Karpas-422 (cell line): ENCODE data around the gene CUL9. TPM values are rescaled to one million over a fixed set of nuclear protein-coding genes. Genes with fewer than 3 reads are reported as not detected.
A peak's percentile ranks its signal among the peaks of the same experiment; 100 is the strongest.

Experiments used
- DNase-seq: peaks from one replicate; pipeline ENCODE4 v3.0.0-alpha.2; 2015
- H2AFZ ChIP-seq: fragments of 200-600 bp; sonication (generic); 2 replicates; pipeline ENCODE4 v1.6.1; 2014; ENCODE audit warnings: antibody characterized with exemption, low read length, mixed read lengths
- H3K27ac ChIP-seq: fragments of 200-600 bp; sonication (generic); 2 replicates; pipeline ENCODE4 v1.5.1; 2014; ENCODE audit warnings: mild to moderate bottlenecking, low read length, moderate library complexity
- H3K27me3 ChIP-seq: fragments of 200-600 bp; sonication (generic); 2 replicates; pipeline ENCODE4 v1.6.1; 2014; ENCODE audit warnings: low read length, mixed read lengths
- H3K36me3 ChIP-seq: fragments of 200-600 bp; sonication (generic); 2 replicates; pipeline ENCODE4 v1.6.1; 2014; ENCODE audit warnings: low read length, mixed read lengths; ENCODE audit not compliant: insufficient read depth
- H3K4me1 ChIP-seq: fragments of 200-600 bp; sonication (generic); 2 replicates; pipeline ENCODE4 v1.6.1; 2014; ENCODE audit warnings: mild to moderate bottlenecking, low read length, mixed read lengths
- H3K4me2 ChIP-seq: fragments of 200-600 bp; sonication (generic); 2 replicates; pipeline ENCODE4 v1.6.1; 2014; ENCODE audit warnings: low read length, low read depth, mild to moderate bottlenecking; ENCODE audit not compliant: poor library complexity, severe bottlenecking
- H3K4me3 ChIP-seq: fragments of 200-600 bp; sonication (generic); 2 replicates; pipeline ENCODE4 v1.5.1; 2014; ENCODE audit warnings: mild to moderate bottlenecking, antibody characterized with exemption, low read length, mixed read lengths
- H3K79me2 ChIP-seq: fragments of 200-600 bp; sonication (generic); 2 replicates; pipeline ENCODE4 v1.6.1; 2014; ENCODE audit warnings: mild to moderate bottlenecking, low read length, mixed read lengths
- H3K9ac ChIP-seq: fragments of 200-600 bp; sonication (generic); 2 replicates; pipeline ENCODE4 v1.6.0; 2014; ENCODE audit warnings: low read length
- H3K9me2 ChIP-seq: fragments of 200-600 bp; sonication (generic), shearing (Covaris generic); replicated peaks from 2 replicates; pipeline ENCODE4 v1.6.0; 2014; ENCODE audit warnings: mild to moderate bottlenecking, low read length, moderate library complexity; ENCODE audit not compliant: insufficient read depth
- H3K9me3 ChIP-seq: fragments of 300-700, 200-600 bp; sonication (generic); 2 replicates; pipeline ENCODE4 v1.6.1; 2014; ENCODE audit warnings: low read length, mixed read lengths
- H4K20me1 ChIP-seq: fragments of 200-600 bp; sonication (generic); 2 replicates; pipeline ENCODE4 v1.6.1; 2014; ENCODE audit warnings: mild to moderate bottlenecking, antibody characterized with exemption, low read length, low read depth; ENCODE audit not compliant: insufficient read depth
- total RNA-seq: library from RNA; depleted of rRNA; stranded (reverse); fragments of >200 nt; shearing (Covaris generic); gene quantifications from 2 replicates; pipeline ENCODE4 v1.2.3, GENCODE V29; 2014; ENCODE audit warnings: low replicate concordance

Gene CUL9
- total RNA-seq, 1 experiment from 2014 or later, result 34.9 TPM

GRCh38 chr6:43221046-43221972 is 39.3 kb downstream of the CUL9 start:
- H3K4me3 ChIP-seq, result no peak overlapping the region
- no peak overlapping the region for H2AFZ ChIP-seq
- H3K27ac ChIP-seq, result no peak overlapping the region
- no peaks in the 10 kb centered on the region for H3K9me3 ChIP-seq
- H4K20me1 ChIP-seq, result no peaks in the 10 kb centered on the region
- no peaks in the 10 kb centered on the region for H3K27me3 ChIP-seq
- H3K9me2 ChIP-seq, result no peaks in the 10 kb centered on the region
- H3K4me2 ChIP-seq, result no peak overlapping the region
- no peak overlapping the region for H3K9ac ChIP-seq
- H3K4me1 ChIP-seq, result peaks cover 12% of the 10 kb centered on the region
- DNase-seq, result no peak
- H3K36me3 ChIP-seq, result peaks cover 14% of the 10 kb centered on the region
- peaks cover under 1% of the 10 kb centered on the region; the same call in 1 of the 2 replicates for H3K79me2 ChIP-seq

- no peaks in the 10 kb centered on the region for H4K20me1 ChIP-seq
- peaks cover 4% of the 10 kb centered on the region; the same call in 1 of the 2 replicates for H3K79me2 ChIP-seq
- no peak for DNase-seq
- H3K27me3 ChIP-seq, result no peaks in the 10 kb centered on the region
- H3K4me1 ChIP-seq, result peaks cover 12% of the 10 kb centered on the region
- no peak overlapping the region for H2AFZ ChIP-seq
- no peak overlapping the region for H3K9ac ChIP-seq
- H3K9me2 ChIP-seq, result no peaks in the 10 kb centered on the region
- no peak overlapping the region for H3K4me3 ChIP-seq
- H3K4me2 ChIP-seq, result no peak overlapping the region
- peaks cover 10% of the 10 kb centered on the region for H3K36me3 ChIP-seq
- no peaks in the 10 kb centered on the region for H3K9me3 ChIP-seq
- no peak overlapping the region for H3K27ac ChIP-seq
These were observed 40.5 kb downstream of the CUL9 start for GRCh38 chr6:43222418-43223059.

GRCh38 chr6:43223175-43223574 is 41.2 kb downstream of the CUL9 start:
- peaks cover 7% of the 10 kb centered on the region; the same call in 1 of the 2 replicates for H3K36me3 ChIP-seq
- DNase-seq, result no peak
- H3K4me1 ChIP-seq, result peaks cover 14% of the 10 kb centered on the region
- peaks cover 10% of the 10 kb centered on the region for H3K79me2 ChIP-seq
- no peaks in the 10 kb centered on the region for H3K9me3 ChIP-seq
- H3K9ac ChIP-seq, result no peak overlapping the region
- no peaks in the 10 kb centered on the region for H3K27me3 ChIP-seq
- no peak overlapping the region for H3K4me2 ChIP-seq
- no peak overlapping the region for H3K27ac ChIP-seq
- no peak overlapping the region for H2AFZ ChIP-seq
- no peaks in the 10 kb centered on the region for H3K9me2 ChIP-seq
- H4K20me1 ChIP-seq, result no peaks in the 10 kb centered on the region
- no peak overlapping the region for H3K4me3 ChIP-seq

GRCh38 chr6:43226192-43226851 is 44.3 kb downstream of the CUL9 start:
- peaks cover 26% of the 10 kb centered on the region for H3K4me1 ChIP-seq
- peaks cover 7% of the 10 kb centered on the region; the same call in 1 of the 2 replicates for H3K36me3 ChIP-seq

GRCh38 chr6:43228951-43229802 is 47.2 kb downstream of the CUL9 start, which contains the start of gene DNPH1:
Gene DNPH1 (minus strand): TSS chr6:43229481. CDS start chr6:43229456, 25 bp downstream.
- peak within 1 kb of the TSS; percentile 73 for H3K9ac ChIP-seq
- H4K20me1 ChIP-seq, result no peaks in the 10 kb centered on the region
- H3K9me3 ChIP-seq, result no peaks in the 10 kb centered on the region
- H3K27ac ChIP-seq, result no peak within 1 kb of the TSS
- no peaks in the 10 kb centered on the region for H3K27me3 ChIP-seq
- H3K4me2 ChIP-seq, result peak within 1 kb of the TSS; percentile 67
- peak; percentile 93 for DNase-seq
- H3K36me3 ChIP-seq, result 0 out of 2 replicates have a peak, but pooled peaks cover under 1% of the 10 kb centered on the region
- H3K4me1 ChIP-seq, result peaks cover 19% of the 10 kb centered on the region
- peak within 1 kb of the TSS; percentile 40 for H2AFZ ChIP-seq
- peaks cover 18% of the 10 kb centered on the region for H3K79me2 ChIP-seq
- H3K9me2 ChIP-seq, result no peaks in the 10 kb centered on the region
- peak within 1 kb of the TSS; percentile 69 for H3K4me3 ChIP-seq

More at GRCh38 chr6:43226192-43226851, 44.3 kb downstream of the CUL9 start:
- Histone ChIP-seq H3K27ac (no peak overlapping the region), H2AFZ (no peak overlapping the region), H3K4me3 (no peak overlapping the region), H4K20me1 (no peaks in the 10 kb centered on the region), H3K9me2 (no peaks in the 10 kb centered on the region), H3K79me2 (peaks cover 18% of the 10 kb centered on the region), H3K4me2 (no peak overlapping the region), H3K9ac (no peak overlapping the region), H3K9me3 (no peaks in the 10 kb centered on the region), H3K27me3 (no peaks in the 10 kb centered on the region)
- no peak for DNase-seq

- Histone ChIP-seq H3K27ac (no peak overlapping the region), H3K4me3 (peak overlapping the region; percentile 69; the same call in 1 of the 2 replicates), H3K9me2 (no peaks in the 10 kb centered on the region), H3K36me3 (no peaks in the 10 kb centered on the region), H3K4me2 (peak overlapping the region; percentile 67), H3K27me3 (no peaks in the 10 kb centered on the region), H4K20me1 (no peaks in the 10 kb centered on the region), H3K79me2 (peaks cover 18% of the 10 kb centered on the region), H3K9me3 (no peaks in the 10 kb centered on the region), H3K4me1 (peaks cover 14% of the 10 kb centered on the region), H3K9ac (peak overlapping the region; percentile 73; the same call in 1 of the 2 replicates), H2AFZ (peak overlapping the region; percentile 40)
- no peak for DNase-seq
These were observed 48.0 kb downstream of the CUL9 start for GRCh38 chr6:43229803-43230620.

- Histone ChIP-seq H3K9ac (no peak overlapping the region), H3K27ac (no peak overlapping the region), H3K4me2 (no peak overlapping the region), H4K20me1 (no peaks in the 10 kb centered on the region), H3K9me3 (no peaks in the 10 kb centered on the region), H3K4me1 (peaks cover 14% of the 10 kb centered on the region), H3K4me3 (no peak overlapping the region), H3K79me2 (peaks cover 18% of the 10 kb centered on the region), H2AFZ (no peak overlapping the region), H3K36me3 (no peaks in the 10 kb centered on the region), H3K9me2 (no peaks in the 10 kb centered on the region), H3K27me3 (no peaks in the 10 kb centered on the region)
- no peak for DNase-seq
These were observed 49.1 kb downstream of the CUL9 start for GRCh38 chr6:43231053-43231452.
